ENCODE data around the gene SSNA1. TPM values are rescaled to one million over a fixed set of nuclear protein-coding genes. Genes with fewer than 3 reads are reported as not detected.

SSNA1 gene
- 100 to 1,000 TPM; 103 TPM for total RNA-seq

GRCh38 chr9:137188490-137189296, at the start of gene SSNA1, which contains the start of gene ANAPC2:
Gene SSNA1 (plus strand): TSS chr9:137188676. CDS start chr9:137188727, 51 bp downstream.
Gene ANAPC2 (minus strand): TSS chr9:137188560. CDS start chr9:137188532, 28 bp downstream.
- ChIA-PET POLR2A (interaction anchor here (0.8 to 3.4 kb wide), 11 partner anchors 10 to 381 kb away, joined by 3 to 19 read pairs (median 4); partner anchors contain the start of gene TPRN), CTCF (interaction anchor here (0.8 to 3.2 kb wide), 17 partner anchors 8 to 154 kb away, joined by 3 to 21 read pairs (median 4); partner anchors contain the start of genes GRIN1, NPDC1, RNF224 and SLC34A3)

GRCh38 chr9:137138722-137139467, 49.6 kb upstream of the SSNA1 start, which contains the start of gene GRIN1:
Gene GRIN1 (plus strand): TSS chr9:137139154. CDS start chr9:137139487, 333 bp downstream.
- ChIA-PET POLR2A (no interaction called here), CTCF (interaction anchor here (0.9 to 1.4 kb wide), 2 partner anchors 37 to 50 kb away, joined by 3 to 4 read pairs; no protein-coding TSS in a partner anchor)

- POLR2A ChIA-PET = no interaction called here
Observed at GRCh38 chr9:137139468-137140150, 48.9 kb upstream of the SSNA1 start.

GRCh38 chr9:137140151-137141012, 48.1 kb upstream of the SSNA1 start:
- POLR2A ChIA-PET = no interaction called here
- CTCF ChIA-PET = interaction anchor here (1.4 kb wide), 1 partner anchor 49 kb away, joined by 4 read pairs; no protein-coding TSS in a partner anchor

More at GRCh38 chr9:137139468-137140150, 48.9 kb upstream of the SSNA1 start:
- CTCF ChIA-PET = interaction anchor here (0.9 to 1.4 kb wide), 2 partner anchors 36 to 50 kb away, joined by 3 to 4 read pairs; no protein-coding TSS in a partner anchor

GRCh38 chr9:137141050-137141810, 47.2 kb upstream of the SSNA1 start:
- POLR2A ChIA-PET = no interaction called here
- CTCF ChIA-PET = no interaction called here

- POLR2A ChIA-PET = no interaction called here
- CTCF ChIA-PET = interaction anchor here (0.8 kb wide), 1 partner anchor 8 kb away, joined by 5 read pairs; no protein-coding TSS in a partner anchor
Observed at GRCh38 chr9:137141976-137142936, 46.2 kb upstream of the SSNA1 start.

GRCh38 chr9:137143459-137143858, 45.0 kb upstream of the SSNA1 start:
- POLR2A ChIA-PET = no interaction called here

GRCh38 chr9:137145731-137146526, 42.5 kb upstream of the SSNA1 start:
- ChIA-PET CTCF (interaction anchor here (0.6 kb wide), 1 partner anchor 235 kb away, joined by 3 read pairs; no protein-coding TSS in a partner anchor), POLR2A (no interaction called here)

More at GRCh38 chr9:137143459-137143858, 45.0 kb upstream of the SSNA1 start:
- CTCF ChIA-PET = interaction anchor here (0.8 kb wide), 1 partner anchor 9 kb away, joined by 5 read pairs; no protein-coding TSS in a partner anchor

- POLR2A ChIA-PET = no interaction called here
- CTCF ChIA-PET = no interaction called here
Observed at GRCh38 chr9:137146527-137146918, 42.0 kb upstream of the SSNA1 start.

- CTCF ChIA-PET = no interaction called here
- POLR2A ChIA-PET = no interaction called here
Observed at GRCh38 chr9:137147091-137147792, 41.2 kb upstream of the SSNA1 start.

- POLR2A ChIA-PET = no interaction called here
- CTCF ChIA-PET = no interaction called here
Observed at GRCh38 chr9:137147793-137148160, 40.7 kb upstream of the SSNA1 start.

GRCh38 chr9:137148242-137148641, 40.2 kb upstream of the SSNA1 start:
- ChIA-PET POLR2A (no interaction called here), CTCF (no interaction called here)

- CTCF ChIA-PET = interaction anchor here (1.3 kb wide), 1 partner anchor 41 kb away, joined by 3 read pairs; no protein-coding TSS in a partner anchor
- POLR2A ChIA-PET = no interaction called here
Observed at GRCh38 chr9:137148661-137149060, 39.8 kb upstream of the SSNA1 start.

- CTCF ChIA-PET = interaction anchor here (0.8 to 1.3 kb wide), 3 partner anchors 20 to 40 kb away, joined by 3 read pairs; no protein-coding TSS in a partner anchor
Observed at GRCh38 chr9:137149363-137149762, 39.1 kb upstream of the SSNA1 start.

More at GRCh38 chr9:137149363-137149762, 39.1 kb upstream of the SSNA1 start:
- POLR2A ChIA-PET = no interaction called here
